ENCODE results near the gene NUDT21.
A peak's percentile ranks its signal among the peaks of the same experiment; 100 is the strongest.

NUDT21 gene

GRCh38 chr16:56462064-56462796 lies 11.1 kb upstream of the NUDT21 start:
- no peak for DNase-seq (ENCODE audit: low read depth in 2 of 2)

GRCh38 chr16:56460101-56460500 lies 9.0 kb upstream of the NUDT21 start:
- no peak for DNase-seq (ENCODE audit: low read depth in 2 of 2)

DNA sequence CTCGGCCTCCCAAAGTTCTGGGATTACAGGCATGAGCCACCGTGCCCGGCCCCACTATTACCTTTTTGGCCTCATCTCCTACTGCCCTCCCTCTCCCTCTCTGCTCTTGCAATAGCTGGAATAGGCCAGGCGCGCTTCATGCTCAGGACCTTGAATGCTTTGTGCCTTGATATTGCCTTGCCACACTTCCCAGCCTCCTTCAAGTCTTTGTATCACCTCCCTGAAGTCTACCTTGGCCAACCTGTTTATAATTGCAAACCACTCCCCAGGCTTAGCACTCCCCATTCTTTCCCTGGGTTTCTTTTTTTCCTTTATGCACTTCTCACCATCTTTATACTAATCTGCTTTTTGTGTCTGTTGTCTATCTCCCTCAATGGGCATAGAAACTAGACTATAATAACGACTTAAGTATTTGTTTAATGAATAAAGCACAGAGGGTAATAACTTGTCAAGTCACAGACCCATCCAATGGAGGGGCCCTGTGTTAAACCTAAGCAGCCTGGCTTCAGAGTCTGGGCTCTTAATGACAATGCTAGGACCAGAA lies 6.9 kb upstream of the NUDT21 start:
- no peak for DNase-seq (ENCODE audit: low read depth in 2 of 2)

- DNase-seq (ENCODE audit: low read depth in 2 of 2) = no peak
These were observed 889 bp upstream of the NUDT21 start for GRCh38 chr16:56451753-56452689.

DNA sequence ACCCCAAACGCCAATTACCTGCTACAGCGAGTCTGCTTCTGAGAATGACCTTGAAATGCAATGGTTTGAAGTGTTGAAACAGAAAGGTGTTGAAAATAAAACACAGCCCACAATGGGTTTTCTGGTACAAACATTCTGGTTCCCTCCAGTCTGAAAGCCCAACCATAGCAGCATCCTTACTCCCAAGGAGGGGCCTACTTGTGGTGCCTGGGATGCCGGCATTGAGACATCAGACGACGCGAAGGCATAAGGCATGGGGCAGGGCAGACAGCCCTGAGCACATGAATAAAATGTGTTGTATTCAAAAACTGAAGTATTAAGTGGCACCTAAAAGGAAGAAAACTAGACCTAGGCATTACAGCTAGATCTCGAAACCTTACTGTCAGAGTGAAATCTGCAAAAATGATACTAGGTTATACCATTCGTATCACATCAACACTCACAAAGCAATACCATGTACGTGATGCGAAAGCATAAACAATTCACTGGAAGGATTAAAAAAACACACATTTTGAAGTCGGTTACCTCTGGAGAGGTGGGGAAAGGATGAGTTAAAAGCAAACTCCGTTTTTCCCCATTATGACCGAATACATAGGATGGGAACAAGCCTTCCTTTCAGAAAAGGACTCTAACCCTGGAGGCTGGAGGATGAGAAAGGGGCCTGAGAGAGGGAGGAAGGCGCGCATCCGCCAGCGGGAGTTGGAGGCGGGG lies 702 bp downstream of the NUDT21 start:
- no peak for DNase-seq (ENCODE audit: low read depth in 2 of 2)

DNA sequence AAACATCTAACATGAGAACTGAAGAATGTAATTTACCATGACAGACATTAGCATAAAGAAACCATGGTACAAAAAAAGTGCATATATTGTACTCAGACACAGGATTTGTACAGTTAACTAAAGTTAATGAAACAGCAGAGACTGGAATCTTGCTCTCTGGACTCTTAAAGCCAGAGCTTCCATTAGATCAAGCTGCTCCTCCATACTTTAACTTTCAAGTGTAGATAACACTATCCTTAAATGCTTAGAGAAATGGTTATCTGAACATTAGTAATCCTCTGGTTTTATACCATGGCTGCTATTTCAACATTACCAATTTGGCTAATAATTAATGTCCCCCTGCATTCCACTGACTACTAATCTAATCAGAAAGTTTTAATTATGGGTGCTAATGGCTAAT lies 3.1 kb downstream of the NUDT21 start:
- DNase-seq (ENCODE audit: low read depth in 2 of 2) = no peak

GRCh38 chr16:56447286-56447685 lies 3.8 kb downstream of the NUDT21 start:
- DNase-seq (ENCODE audit: low read depth in 2 of 2) = no peak

GRCh38 chr16:56438038-56438437 lies 13.1 kb downstream of the NUDT21 start:
- DNase-seq (ENCODE audit: low read depth in 2 of 2) = no peak

GRCh38 chr16:56436258-56436657 lies 14.9 kb downstream of the NUDT21 start:
- DNase-seq (ENCODE audit: low read depth in 2 of 2) = no peak

DNA sequence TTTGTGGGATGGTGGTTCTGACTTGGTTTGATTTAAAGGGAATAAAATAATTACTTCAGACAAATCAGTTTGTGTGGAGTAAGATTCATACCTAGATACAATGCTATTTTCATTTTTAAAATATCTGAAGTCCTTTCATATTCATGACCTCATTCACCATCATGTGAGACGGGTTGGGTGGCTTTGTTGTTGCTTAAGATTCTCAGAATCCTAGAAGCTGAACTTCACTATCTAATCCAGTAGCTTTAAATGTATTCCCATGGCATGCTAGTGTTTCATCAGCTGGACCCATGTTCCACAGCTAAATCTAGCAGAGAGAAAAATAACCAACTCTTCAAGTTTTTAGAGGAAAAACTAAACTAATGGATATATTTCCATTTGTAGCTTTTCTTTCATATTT lies 23.0 kb downstream of the NUDT21 start:
- DNase-seq (ENCODE audit: low read depth in 2 of 2) = no peak

DNA sequence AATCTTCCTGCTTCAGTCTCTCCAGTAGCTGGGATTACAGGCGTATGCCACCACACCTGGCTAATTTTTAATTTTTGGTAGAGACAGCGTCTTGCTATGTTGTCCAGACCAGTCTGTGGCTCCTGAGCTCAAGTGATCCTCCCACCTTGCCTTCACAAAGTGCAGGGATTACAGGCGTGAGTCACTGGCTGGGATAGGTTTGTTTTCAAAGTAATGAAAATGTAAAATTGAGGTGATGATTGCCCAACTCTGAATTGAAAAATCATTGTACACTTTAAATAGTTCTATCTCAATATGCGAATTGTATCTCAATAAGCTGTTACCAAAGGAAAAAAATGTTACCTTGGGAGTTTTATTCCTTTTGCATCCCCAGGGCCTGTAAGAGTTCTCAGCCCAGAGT lies 24.5 kb downstream of the NUDT21 start:
- DNase-seq (ENCODE audit: low read depth in 2 of 2) = no peak

- DNase-seq (ENCODE audit: low read depth in 2 of 2) = peak; percentile 63 to 68
These were observed 25.7 kb downstream of the NUDT21 start, which contains the start of gene AMFR for GRCh38 chr16:56425439-56425832. TSS of gene AMFR (minus strand) at chr16:56425545. CDS start at chr16:56425327, 218 bp downstream.

- DNase-seq (ENCODE audit: low read depth in 2 of 2) = peak; percentile 5 to 28
These were observed 26.2 kb downstream of the NUDT21 start for GRCh38 chr16:56424791-56425438.

GRCh38 chr16:56424404-56424764 lies 26.7 kb downstream of the NUDT21 start:
- DNase-seq (ENCODE audit: low read depth in 2 of 2) = no peak

DNA sequence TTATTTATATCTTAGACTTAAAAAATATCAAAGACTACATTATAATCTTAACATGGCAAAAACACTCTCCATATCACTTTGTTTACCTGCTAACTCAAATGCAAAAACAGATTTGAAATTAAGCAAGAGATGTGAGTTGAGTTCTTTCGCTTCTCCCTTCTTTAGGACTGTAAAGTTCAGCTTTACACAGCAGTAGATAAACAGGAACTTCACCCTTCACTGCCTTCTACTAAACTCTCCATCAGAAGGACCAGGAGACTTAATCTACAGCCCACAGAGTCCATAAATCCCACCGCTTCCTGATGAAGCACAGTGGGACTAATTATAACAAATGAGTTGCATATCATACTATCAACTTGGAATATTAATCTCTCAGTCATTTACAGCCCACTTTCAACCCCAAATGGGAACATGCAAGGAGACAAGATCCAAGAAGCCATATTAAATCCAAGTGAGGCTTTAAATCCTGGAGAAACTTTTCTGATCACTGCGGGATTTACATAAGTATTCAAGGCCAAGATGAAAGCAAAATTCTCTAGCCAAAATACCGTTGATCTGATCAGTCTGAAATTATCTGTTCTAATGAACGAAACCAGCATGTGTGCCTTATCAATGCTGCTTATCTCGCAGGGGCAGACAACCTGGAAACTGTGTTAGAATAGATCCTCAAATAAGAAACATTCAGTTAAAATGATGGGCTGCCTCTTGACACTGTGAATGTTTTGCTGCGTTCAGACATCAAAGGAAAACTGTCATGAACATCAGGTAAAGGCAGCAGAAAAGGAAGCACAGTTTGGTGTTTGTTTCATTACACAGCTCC lies 27.3 kb downstream of the NUDT21 start:
- no peak for DNase-seq (ENCODE audit: low read depth in 2 of 2)

GRCh38 chr16:56422896-56423441 lies 28.2 kb downstream of the NUDT21 start:
- DNase-seq (ENCODE audit: low read depth in 2 of 2) = no peak

DNA sequence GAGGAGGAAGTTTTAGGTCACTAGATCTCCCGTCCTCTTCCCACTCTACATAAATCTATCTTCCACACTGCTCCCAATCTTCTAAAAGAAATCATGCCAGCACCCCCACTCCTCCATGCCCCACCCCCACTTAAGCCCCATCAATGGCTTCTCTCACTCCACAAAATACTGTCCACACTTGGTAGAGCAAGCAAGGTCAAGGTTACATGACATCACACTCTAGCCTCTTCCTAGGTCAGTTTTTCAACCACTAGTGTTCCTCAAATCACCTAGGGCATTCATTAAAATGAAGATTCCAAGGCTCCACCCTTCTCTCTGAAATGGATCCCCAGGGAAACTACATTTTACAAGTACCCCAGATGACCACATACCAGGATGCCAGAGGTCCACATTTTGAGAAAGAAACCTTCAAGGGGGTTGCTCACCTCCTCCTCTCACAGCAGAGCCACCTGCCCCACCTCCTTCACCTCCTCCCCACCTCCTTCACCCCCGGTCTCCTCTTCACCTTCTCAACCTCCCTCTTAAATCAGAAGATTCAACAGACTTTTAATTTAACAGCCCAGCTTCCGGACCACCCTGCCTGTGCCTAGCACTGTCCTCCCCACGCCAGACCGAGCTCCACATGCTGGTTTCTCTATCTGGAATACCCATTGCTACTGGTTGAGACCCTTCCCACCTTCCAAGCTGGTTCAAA lies 29.0 kb downstream of the NUDT21 start:
- no peak for DNase-seq (ENCODE audit: low read depth in 2 of 2)

DNA sequence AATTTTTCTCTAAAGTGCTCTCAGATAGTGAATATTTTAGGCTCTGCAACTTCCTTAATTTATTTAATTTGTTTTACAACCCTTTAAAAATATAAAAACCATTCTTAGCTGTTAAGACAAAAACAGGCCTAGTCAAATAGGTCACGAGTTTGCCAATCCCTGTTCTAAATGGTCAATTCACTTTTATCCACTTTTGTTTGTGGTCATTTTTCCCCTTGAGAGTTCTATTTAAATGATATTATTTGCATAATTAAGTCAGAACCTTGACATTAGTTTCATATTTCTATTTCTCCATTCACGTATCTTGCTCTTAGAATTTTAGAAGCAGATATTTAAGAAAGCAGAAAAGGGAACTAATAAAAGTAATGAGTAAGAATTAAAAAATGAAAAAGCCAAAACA lies 29.8 kb downstream of the NUDT21 start:
- DNase-seq (ENCODE audit: low read depth in 2 of 2) = no peak

- no peak for DNase-seq (ENCODE audit: low read depth in 2 of 2)
These were observed 30.5 kb downstream of the NUDT21 start for GRCh38 chr16:56420613-56421012.
